Neuronal stem cell (in vitro differentiated cells): ENCODE results near the gene SCD.
"Not testable (repeated sequence)": the region's sequence is repeated elsewhere in the genome, so short reads cannot be mapped to it uniquely, and the experiment has no call there.

Source experiments
- DNase-seq: peaks from one replicate; pipeline ENCODE4 v3.0.0-alpha.2; 2013; ENCODE audit warnings: low spot score
- H2AFZ ChIP-seq: one replicate; pipeline ENCODE4 v1.6.1; 2013; ENCODE audit warnings: mild to moderate bottlenecking, low read length, inconsistent platforms
- H2AK5ac ChIP-seq: 2 replicates; pipeline ENCODE4 v1.6.1; 2013; ENCODE audit warnings: low read depth, mild to moderate bottlenecking, inconsistent platforms, low read length, moderate library complexity, mixed read lengths
- H2BK120ac ChIP-seq: 2 replicates; pipeline ENCODE4 v1.6.1; 2013; ENCODE audit warnings: low read depth, mild to moderate bottlenecking, inconsistent platforms, low read length, moderate library complexity, mixed read lengths
- H2BK12ac ChIP-seq: one replicate; pipeline ENCODE4 v1.6.1; 2013; ENCODE audit warnings: low read length, inconsistent platforms
- H2BK15ac ChIP-seq: 2 replicates; pipeline ENCODE4 v1.6.1; 2013; ENCODE audit warnings: mild to moderate bottlenecking, low read length, inconsistent platforms, mixed read lengths
- H2BK5ac ChIP-seq: one replicate; pipeline ENCODE4 v1.6.1; 2013; ENCODE audit warnings: inconsistent platforms, mild to moderate bottlenecking, low read length, moderate library complexity
- H3K14ac ChIP-seq: one replicate; pipeline ENCODE4 v1.6.1; 2013; ENCODE audit warnings: low read length, inconsistent platforms
- H3K18ac ChIP-seq: 2 replicates; pipeline ENCODE4 v1.6.1; 2013; ENCODE audit warnings: low read length, inconsistent platforms
- H3K23ac ChIP-seq: 2 replicates; pipeline ENCODE4 v1.6.1; 2013; ENCODE audit warnings: low read depth, mild to moderate bottlenecking, mixed read lengths, low read length, inconsistent platforms; ENCODE audit not compliant: poor library complexity
- H3K27ac ChIP-seq: replicated peaks from 3 replicates; pipeline ENCODE4 v1.5.1; 2013; ENCODE audit warnings: low read length, inconsistent platforms
- H3K27me3 ChIP-seq, 3 experiments: 2 replicates each; pipeline ENCODE4 v1.6.1; 2013; ENCODE audit warnings: low read length in 3 of 3, mild to moderate bottlenecking in 2 of 3, inconsistent platforms in 1 of 3, low read depth in 1 of 3, mixed read lengths in 1 of 3, moderate library complexity in 1 of 3; ENCODE audit not compliant: control insufficient read depth in 3 of 3, insufficient read depth in 3 of 3
- H3K36me3 ChIP-seq, 2 donors: replicated peaks in 1 of 2; 2 replicates each; pipeline ENCODE4 v1.6.1; 2013; ENCODE audit warnings: low read length in 2 of 2; ENCODE audit not compliant: control insufficient read depth in 2 of 2, insufficient read depth in 2 of 2
- H3K4ac ChIP-seq: 2 replicates; pipeline ENCODE4 v1.6.1; 2013; ENCODE audit warnings: inconsistent platforms, mild to moderate bottlenecking, low read length, moderate library complexity
- H3K4me1 ChIP-seq, 2 donors: 1 replicate in 1 of 2; 2 replicates in 1 of 2; pipeline ENCODE4 v1.6.1; 2013; ENCODE audit warnings: low read length in 2 of 2, low read depth in 1 of 2; ENCODE audit not compliant: control insufficient read depth in 2 of 2, insufficient read depth in 1 of 2
- H3K4me2 ChIP-seq: one replicate; pipeline ENCODE4 v1.6.1; 2013; ENCODE audit warnings: mild to moderate bottlenecking, low read length, inconsistent platforms; ENCODE audit not compliant: insufficient read depth, poor library complexity, severe bottlenecking
- H3K4me3 ChIP-seq, 2 donors: 2 replicates each; pipeline ENCODE4 v1.5.1; 2013; ENCODE audit warnings: low read length in 2 of 2, mild to moderate bottlenecking in 2 of 2, inconsistent platforms in 1 of 2, moderate library complexity in 1 of 2
- H3K79me1 ChIP-seq: one replicate; pipeline ENCODE4 v1.6.1; 2013; ENCODE audit warnings: low read depth, mild to moderate bottlenecking, inconsistent platforms, low read length, moderate library complexity
- H3K9ac ChIP-seq: one replicate; pipeline ENCODE4 v1.6.1; 2013; ENCODE audit warnings: mild to moderate bottlenecking, low read depth, low read length, inconsistent platforms; ENCODE audit not compliant: poor library complexity
- H3K9me3 ChIP-seq, 2 donors: replicated peaks in 1 of 2; 2 replicates each; pipeline versions ENCODE3 to v1.6.1; 2013; ENCODE audit warnings: low read length in 2 of 2, mild to moderate bottlenecking in 2 of 2, inconsistent platforms in 1 of 2, low read depth in 1 of 2, mixed read lengths in 1 of 2, moderate library complexity in 1 of 2; ENCODE audit not compliant: control insufficient read depth in 2 of 2, insufficient read depth in 1 of 2
- H4K8ac ChIP-seq: one replicate; pipeline ENCODE4 v1.6.1; 2013; ENCODE audit warnings: low read depth, mild to moderate bottlenecking, inconsistent platforms, low read length, moderate library complexity
- H4K91ac ChIP-seq: one replicate; pipeline ENCODE4 v1.6.1; 2013; ENCODE audit warnings: low read length, low read depth, mild to moderate bottlenecking, inconsistent platforms; ENCODE audit not compliant: poor library complexity
- WGBS, 2 donors: extraction: QIAGEN DNeasy Blood & Tissue Kit; methylation state at CpG; one replicate each; pipeline ENCODE4 v1.1.7; 2013; ENCODE audit warnings: missing lambda C conversion rate in 2 of 2, mixed read lengths in 1 of 2; ENCODE audit not compliant: insufficient read length in 2 of 2, insufficient replicate concordance in 1 of 2; ENCODE audit errors: extremely low coverage in 2 of 2; 5-methylcytosine and 5-hydroxymethylcytosine counted together

SCD gene

DNA sequence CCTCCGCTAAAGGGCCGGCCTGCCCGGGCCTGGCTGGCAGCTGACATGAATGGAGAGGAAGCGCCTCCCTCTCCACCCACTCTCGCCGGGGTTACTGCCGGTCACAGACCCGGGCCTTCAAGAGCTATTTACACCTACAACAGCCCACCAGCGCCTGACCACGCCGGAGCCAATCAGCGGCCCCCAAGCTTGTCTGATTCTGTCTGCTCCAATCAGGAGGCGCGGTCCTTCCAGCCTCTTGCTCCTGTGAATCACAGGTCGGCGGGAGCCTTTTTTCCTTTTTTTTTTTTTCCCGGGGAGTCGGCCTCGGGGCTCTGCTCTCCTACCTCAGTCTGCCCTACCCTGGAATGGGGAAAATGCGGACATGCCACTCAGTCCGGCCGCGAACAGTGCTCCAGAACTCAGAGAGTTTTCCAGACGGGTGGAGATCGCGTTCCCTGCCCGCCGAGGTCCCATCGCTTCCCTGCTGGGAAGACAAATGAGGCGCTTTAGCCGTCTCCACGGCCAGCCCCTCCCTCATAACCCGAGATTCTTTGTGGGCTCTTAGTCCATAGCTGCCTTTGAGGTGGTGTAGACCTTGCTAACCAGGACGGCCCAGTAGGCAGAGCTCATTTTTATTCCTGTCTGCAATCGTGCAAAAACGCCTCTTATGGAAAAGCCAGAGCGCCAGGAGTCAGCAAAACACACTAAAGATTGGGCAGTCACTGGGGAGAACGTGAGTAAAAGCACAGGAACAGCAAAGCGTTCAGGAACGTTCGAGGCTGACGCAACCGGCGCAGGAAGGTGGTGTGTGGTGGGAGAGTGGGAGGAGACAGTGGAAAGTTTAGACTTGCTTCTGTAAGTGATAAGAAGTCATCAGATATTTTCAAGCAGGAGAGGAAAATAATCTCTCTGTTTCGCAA, 26.5 kb downstream of the SCD start:
- Histone ChIP-seq H3K4ac (peak overlapping the region; percentile 24), H3K27ac (peak overlapping the region; percentile 98), H3K14ac (no peak overlapping the region), H4K8ac (peak overlapping the region; percentile 85), H2BK5ac (peak overlapping the region; percentile 95), H3K18ac (peak overlapping the region; percentile 96), H3K4me3 (peak overlapping the region; percentile 65 to 91), H3K9me3 (no peaks in the 10 kb centered on the region), H2BK120ac (peak overlapping the region; percentile 84), H2BK15ac (peak overlapping the region; percentile 84), H4K91ac (peak overlapping the region; percentile 49), H3K9ac (peak overlapping the region; percentile 90), H2AFZ (peak overlapping the region; percentile 61), H2BK12ac (peak overlapping the region; percentile 76), H3K4me1 (peaks cover 12 to 22% of the 10 kb centered on the region in 2 donors), H3K23ac (peak overlapping the region; percentile 21), H3K4me2 (peak overlapping the region; percentile 72), H2AK5ac (peak overlapping the region; percentile 99), H3K36me3 (peaks cover 0 to 7% of the 10 kb centered on the region in 2 donors), H3K27me3 (no peaks in the 10 kb centered on the region), H3K79me1 (no peaks in the 10 kb centered on the region)
- no CpG with 5 or more reads among the region's 45 CpGs for WGBS, 2 donors
- peak; percentile 97 for DNase-seq

DNA sequence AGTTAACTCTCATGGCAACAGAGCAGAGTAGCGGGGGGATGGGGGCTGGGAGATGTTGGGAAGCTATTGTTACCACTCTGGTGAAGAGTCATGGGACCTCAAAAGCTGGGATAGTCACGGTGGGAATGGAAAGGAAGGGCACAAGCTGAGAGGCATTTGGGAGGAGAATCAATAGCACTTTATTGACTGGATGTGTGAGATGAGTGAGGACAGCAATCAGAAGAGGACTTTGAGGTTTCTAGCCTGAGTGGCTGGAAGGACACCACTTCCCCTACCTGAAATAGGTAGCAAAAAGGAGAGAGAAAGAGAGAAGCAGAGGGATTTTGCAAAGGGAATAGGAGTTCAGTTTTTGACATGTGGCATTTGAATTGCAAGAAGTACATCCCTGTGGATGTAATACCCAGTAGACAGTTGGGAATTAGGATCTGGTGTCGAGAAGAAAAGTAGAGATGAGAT, 27.2 kb downstream of the SCD start:
- Histone ChIP-seq H2AK5ac (peak overlapping the region; percentile 99), H3K9ac (peak overlapping the region; percentile 90), H3K27ac (peak overlapping the region; percentile 98), H3K18ac (peak overlapping the region; percentile 96), H4K91ac (peak overlapping the region; percentile 49), H3K4ac (no peak overlapping the region), H3K79me1 (no peaks in the 10 kb centered on the region), H2BK15ac (no peak overlapping the region), H3K23ac (no peak overlapping the region), H3K36me3 (peaks cover 0 to 7% of the 10 kb centered on the region in 2 donors), H2AFZ (peak overlapping the region; percentile 61), H3K4me3 (peak overlapping the region; percentile 65 to 91), H3K27me3 (no peaks in the 10 kb centered on the region), H2BK12ac (no peak overlapping the region), H2BK120ac (peak overlapping the region; percentile 84), H3K4me1 (peaks cover 12 to 22% of the 10 kb centered on the region in 2 donors), H4K8ac (no peak overlapping the region), H3K4me2 (peak overlapping the region; percentile 72), H2BK5ac (peak overlapping the region; percentile 95), H3K9me3 (no peaks in the 10 kb centered on the region), H3K14ac (no peak overlapping the region)
- no peak for DNase-seq
- no CpG with 5 or more reads among the region's 3 CpGs for WGBS, 2 donors

DNA sequence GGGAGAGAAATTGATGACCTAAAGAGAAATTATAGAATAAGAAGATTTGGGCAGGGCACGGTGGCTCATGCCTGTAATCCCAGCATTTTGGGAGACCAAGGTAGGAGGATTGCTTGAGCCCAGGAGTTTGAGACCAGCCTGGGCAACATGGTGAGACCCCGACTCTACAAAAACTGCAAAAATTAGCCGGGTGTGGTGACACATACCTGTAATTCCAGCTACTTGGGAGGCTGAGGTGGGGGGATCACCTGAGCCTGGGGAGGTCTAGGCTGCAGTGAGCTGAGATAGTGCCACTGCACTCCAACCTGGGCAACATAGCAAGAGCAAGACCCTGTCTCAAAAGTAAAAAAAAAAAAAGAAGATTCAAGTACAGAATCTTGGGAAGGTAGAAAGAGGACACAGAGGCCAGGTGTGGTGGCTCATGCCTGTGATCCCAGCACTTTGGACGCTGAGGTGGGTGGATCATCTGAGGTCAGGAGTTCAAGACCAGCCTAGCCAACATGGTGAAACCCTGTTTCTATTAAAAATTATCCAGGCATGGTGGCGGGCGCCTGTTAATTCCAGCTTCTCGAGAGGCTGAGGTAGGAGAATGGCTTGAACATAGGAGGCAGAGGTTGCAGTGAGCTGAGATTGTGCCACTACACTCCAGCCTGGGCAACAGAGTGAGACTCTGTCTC, 27.8 kb downstream of the SCD start:
- not testable (repeated sequence) for H2BK120ac ChIP-seq, H2BK12ac ChIP-seq, DNase-seq, H3K9me3 ChIP-seq, H3K4ac ChIP-seq, H2BK15ac ChIP-seq, H3K14ac ChIP-seq, H3K9ac ChIP-seq, H3K36me3 ChIP-seq, H3K79me1 ChIP-seq, H3K27me3 ChIP-seq, H3K23ac ChIP-seq, H2AFZ ChIP-seq, H2BK5ac ChIP-seq, H4K91ac ChIP-seq, H2AK5ac ChIP-seq, H4K8ac ChIP-seq
- Histone ChIP-seq H3K4me3 (peak overlapping the region; percentile 65 to 91), H3K18ac (peak overlapping the region; percentile 46), H3K4me2 (peak overlapping the region; percentile 72), H3K27ac (peak overlapping the region; percentile 98), H3K4me1 (peaks cover 12 to 22% of the 10 kb centered on the region in 2 donors)
- WGBS, 2 donors: no CpG with 5 or more reads among the region's 7 CpGs

DNA sequence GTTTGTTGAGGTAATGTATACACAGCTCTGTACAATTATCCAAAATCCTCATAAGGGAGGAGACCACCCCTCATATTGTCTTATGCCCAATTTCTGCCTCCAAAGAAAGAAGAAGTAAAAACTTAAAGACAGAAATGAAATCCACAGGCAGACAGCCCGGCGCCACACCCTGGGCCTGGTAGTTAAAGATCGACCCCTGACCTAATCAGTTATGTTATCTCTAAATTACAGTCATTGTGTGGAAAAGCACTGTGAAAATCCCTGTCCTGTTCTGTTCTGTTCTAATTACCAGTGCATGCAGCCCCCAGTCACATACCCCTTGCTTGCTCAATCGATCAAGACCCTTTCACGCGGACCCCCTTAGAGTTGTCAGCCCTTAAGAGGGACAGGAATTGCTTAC, 29.6 kb downstream of the SCD start:
- H3K27ac ChIP-seq, H2BK120ac ChIP-seq, H3K18ac ChIP-seq, H3K4me1 ChIP-seq, H3K4me2 ChIP-seq, H3K4ac ChIP-seq, H2AK5ac ChIP-seq, H2AFZ ChIP-seq, H2BK12ac ChIP-seq, H3K4me3 ChIP-seq, H3K27me3 ChIP-seq, H3K79me1 ChIP-seq, H2BK15ac ChIP-seq, H3K14ac ChIP-seq, H3K23ac ChIP-seq, H3K9ac ChIP-seq, DNase-seq, H3K9me3 ChIP-seq, H2BK5ac ChIP-seq, H4K8ac ChIP-seq, H4K91ac ChIP-seq: not testable (repeated sequence)
- no CpG with 5 or more reads among the region's 6 CpGs for WGBS, 2 donors
- H3K36me3 ChIP-seq: peaks cover 5 to 18% of the 10 kb centered on the region in 2 donors
